ENCODE results near the gene RGCC. TPM values are rescaled to one million over a fixed set of nuclear protein-coding genes. Genes with fewer than 3 reads are reported as not detected.

Gene RGCC
- total RNA-seq, 1 donor from 2014 or later = 76.8 TPM

- no peak for DNase-seq (ENCODE audit: low read depth in 2 of 2)
Observed at GRCh38 chr13:41453620-41454019, 3.7 kb upstream of the RGCC start.

DNA sequence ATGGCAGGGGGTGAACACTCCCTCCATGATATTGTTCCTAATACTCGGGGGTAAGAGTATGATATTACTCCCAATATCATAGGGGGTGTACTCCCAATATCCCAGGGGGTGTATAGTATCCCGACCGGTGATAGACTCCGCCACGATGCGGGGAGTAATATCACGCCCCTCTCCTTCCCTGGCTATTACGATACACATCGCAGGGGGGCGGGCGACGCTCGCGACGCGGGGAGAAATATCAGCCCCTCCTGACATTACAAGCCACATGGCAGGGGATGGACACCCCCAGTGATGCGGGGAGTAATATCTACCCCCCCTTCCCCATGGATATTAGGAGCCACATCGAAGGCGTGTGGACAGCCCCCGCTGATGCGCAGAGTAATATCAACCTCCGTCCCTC is 3.2 kb upstream of the RGCC start:
- no peak for DNase-seq (ENCODE audit: low read depth in 2 of 2)

DNA sequence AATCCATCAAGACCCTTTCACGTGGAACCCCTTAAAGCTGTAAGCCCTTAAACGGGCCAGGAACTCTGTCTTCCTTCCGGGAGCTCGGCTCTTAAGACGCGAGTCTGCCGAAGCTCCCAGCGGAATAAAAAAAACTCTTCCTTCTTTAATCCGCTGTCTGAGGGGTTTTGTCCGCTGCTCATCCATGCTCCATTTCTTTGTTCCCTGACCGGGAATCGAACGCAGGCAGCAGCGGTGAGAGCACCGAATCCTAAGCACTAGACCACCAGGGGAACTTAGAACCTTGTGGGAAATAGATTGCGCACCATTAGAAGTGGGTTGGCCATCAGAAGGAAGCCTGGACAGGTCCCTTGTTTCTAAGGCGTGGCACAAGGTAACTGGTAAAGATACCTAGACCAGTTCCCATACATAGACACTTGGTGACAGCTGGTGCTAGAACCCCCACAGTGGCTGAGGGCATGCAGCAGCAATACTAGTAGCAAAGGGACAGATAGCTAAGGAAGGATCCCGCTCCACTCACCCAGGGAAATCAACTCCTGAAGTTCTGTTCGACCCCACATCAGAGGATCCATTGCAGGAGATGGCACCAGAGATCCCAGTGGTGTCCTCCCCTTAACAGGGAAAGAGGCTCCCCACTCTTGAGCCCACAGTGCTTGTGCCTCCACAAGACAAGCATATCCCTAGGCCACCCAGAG is 1.5 kb upstream of the RGCC start:
- no peak for DNase-seq (ENCODE audit: low read depth in 2 of 2)

DNA sequence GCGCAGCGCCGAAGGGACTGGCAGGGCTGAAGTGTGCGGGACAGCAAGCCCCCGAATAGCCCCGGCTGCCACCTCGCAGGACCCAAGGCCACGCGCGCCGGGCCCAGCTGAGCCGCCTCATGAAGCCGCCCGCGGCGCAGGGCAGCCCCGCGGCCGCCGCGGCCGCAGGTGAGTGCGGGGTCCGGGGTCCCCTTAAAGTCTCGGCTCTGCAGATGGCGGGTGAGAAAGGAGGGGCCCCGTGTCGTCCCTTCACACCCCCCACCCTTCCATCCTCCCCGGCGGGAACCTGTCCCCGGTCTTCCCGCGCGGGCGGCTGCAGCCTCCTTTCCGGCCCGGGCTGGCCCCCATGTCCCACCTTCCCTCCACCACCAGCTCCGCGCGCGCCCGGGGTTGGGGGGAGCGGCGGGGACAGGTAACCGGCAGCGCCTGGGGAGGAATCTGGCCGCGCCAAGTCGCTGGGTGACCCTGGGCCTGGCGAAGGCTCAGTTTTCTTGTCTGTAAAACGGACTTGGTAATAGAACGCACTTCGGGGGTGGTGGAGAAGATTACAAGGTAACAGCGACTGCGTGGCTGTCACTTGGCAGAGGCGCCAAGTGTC is 338 bp downstream of the RGCC start:
- DNase-seq (ENCODE audit: low read depth in 2 of 2) = peak in 1 of 2 donors; percentile 23

GRCh38 chr13:41458187-41458760 is 924 bp downstream of the RGCC start:
- peak; percentile 26 to 46 for DNase-seq (ENCODE audit: low read depth in 2 of 2)

- peak; percentile 31 to 65 for DNase-seq (ENCODE audit: low read depth in 2 of 2)
Observed at GRCh38 chr13:41458761-41459431, 1.5 kb downstream of the RGCC start.

DNA sequence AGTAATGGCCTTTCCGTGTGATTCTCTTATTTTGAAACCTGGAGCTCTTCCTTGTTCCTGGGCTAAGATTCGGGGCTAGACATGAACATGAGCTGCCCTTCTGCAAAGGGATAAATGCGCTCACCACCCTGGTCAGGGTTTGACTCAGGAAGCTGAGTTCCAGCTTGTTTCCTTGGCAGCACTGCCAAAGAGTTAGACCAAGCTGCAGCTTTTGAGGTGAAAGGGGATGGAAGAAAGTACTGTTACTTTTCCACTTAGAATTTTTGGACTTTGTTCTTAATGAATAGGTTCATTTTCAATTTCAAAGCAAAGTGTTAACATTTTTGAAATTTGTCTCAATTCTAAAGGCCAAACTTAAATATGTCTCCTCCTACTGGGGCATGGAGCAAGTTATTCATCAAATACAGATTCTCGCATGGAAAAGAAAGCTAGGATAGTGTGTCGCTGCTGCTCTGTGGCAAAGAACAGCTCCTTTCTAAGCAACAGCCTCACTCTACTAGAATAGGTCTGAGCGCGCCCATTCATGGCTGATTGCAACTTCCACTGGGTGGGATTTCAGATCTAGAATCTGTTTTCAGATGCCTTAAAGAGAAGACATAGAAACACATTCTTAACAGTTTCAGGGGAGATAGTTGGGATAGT is 2.2 kb downstream of the RGCC start:
- DNase-seq (ENCODE audit: low read depth in 2 of 2) = peak in 1 of 2 donors; percentile 17

DNA sequence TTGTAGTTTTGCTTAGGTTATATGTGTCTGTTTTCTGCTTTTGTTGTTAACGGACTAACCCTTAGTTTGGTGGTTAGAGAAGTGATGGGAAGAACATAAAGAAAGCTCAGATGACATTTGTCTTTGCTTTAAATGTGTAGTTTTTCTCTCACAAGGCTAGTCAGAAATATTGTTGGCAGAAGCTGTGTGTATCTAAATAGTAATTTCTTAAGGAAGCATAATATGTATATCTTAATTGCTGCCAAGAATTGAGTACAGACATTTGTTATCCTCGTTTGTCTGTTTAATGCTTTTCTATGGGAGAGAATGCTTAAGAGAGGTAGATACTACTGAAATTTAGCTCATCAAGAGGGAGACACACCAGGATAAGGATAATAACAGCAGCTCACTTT is 2.7 kb downstream of the RGCC start:
- DNase-seq (ENCODE audit: low read depth in 2 of 2) = no peak

DNA sequence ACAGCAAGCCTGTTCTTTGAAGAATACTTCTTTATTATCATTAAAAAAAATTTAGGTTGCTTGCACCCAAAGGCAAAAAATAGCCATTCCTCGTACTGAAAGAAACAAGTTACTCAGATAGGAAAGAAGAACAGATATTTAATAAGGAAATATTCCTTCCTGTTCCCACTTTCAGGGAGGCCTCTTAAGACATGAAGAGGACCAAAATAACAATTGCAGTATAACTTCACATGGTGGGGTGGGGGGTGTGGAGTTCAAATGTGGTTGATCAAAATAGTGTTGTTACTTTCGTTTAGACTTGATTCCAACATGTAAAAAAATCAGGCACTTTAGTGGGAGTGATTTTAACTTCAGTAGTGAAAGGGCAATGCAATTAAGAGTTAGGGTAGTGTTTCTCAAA is 3.6 kb downstream of the RGCC start:
- DNase-seq (ENCODE audit: low read depth in 2 of 2) = no peak

- DNase-seq (ENCODE audit: low read depth in 2 of 2) = no peak
Observed at GRCh38 chr13:41461527-41462139, 4.3 kb downstream of the RGCC start.

- no peak for DNase-seq (ENCODE audit: low read depth in 2 of 2)
Observed at GRCh38 chr13:41462427-41462826, 5.1 kb downstream of the RGCC start.

GRCh38 chr13:41463838-41464602 is 6.7 kb downstream of the RGCC start:
- no peak for DNase-seq (ENCODE audit: low read depth in 2 of 2)

- peak in 1 of 2 donors; percentile 95 for DNase-seq (ENCODE audit: low read depth in 2 of 2)
Observed at GRCh38 chr13:41465241-41465847, 8.0 kb downstream of the RGCC start.

- no peak for DNase-seq (ENCODE audit: low read depth in 2 of 2)
Observed at GRCh38 chr13:41465898-41466320, 8.6 kb downstream of the RGCC start.

GRCh38 chr13:41467425-41467945 is 10.1 kb downstream of the RGCC start:
- no peak for DNase-seq (ENCODE audit: low read depth in 2 of 2)

DNA sequence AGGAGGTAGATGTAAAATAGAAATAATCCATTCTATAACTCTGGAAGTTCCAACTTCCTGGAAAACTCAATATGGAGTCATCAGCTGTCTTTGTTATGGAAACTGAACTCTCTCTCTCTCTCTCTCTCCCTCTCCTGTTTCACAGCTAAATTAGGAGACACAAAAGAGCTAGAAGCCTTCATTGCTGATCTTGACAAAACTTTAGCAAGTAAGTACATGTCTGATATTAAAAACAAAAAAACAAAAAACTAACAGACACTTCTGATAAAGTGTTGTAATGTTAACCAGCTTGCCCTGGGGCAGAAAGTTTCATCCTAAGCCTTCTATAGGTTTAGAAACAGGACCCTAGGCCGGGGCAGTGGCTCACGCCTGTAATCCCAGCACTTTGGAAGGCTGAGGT is 11.3 kb downstream of the RGCC start:
- DNase-seq (ENCODE audit: low read depth in 2 of 2) = no peak

DNA sequence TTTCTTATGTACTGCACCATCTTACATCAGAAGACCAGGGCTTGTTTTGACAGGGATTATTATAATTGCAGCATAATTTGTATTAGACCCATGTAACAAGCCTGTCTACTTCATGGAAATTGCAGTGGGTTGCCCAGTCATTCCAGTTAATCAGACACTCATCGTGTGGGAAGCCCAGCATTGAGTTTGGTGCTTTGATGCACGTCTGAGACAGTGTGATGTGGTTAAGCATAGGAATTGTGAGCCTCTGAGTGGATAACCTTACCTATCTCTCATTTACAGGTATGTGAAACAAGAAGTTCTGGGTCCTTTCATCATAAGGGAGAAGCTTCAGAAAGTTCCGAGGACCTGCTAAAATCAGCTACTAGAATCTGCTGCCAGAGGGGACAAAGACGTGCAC is 12.8 kb downstream of the RGCC start:
- no peak for DNase-seq (ENCODE audit: low read depth in 2 of 2)

GRCh38 chr13:41471785-41472184 is 14.4 kb downstream of the RGCC start:
- DNase-seq (ENCODE audit: low read depth in 2 of 2) = no peak

DNA sequence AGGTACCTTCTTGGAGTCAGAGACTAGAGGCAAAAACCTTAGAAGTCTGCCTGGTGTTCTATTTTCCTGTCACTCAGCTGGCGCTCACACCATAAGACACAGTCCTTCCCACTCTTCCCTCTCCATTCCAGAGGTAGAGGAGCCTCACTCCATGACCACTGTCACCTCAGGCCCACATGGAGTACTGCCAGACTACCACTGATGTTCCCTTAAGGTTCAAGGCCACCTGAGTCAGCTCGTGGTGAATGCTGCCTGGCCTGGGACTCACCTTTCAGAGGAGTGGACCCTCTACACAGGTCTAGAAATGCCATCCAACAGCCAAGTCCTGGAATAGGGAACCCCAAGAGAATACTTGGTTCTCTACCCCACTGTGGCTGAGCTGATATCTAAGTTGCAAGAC is 29.9 kb downstream of the RGCC start:
- no peak for DNase-seq (ENCODE audit: low read depth in 2 of 2)

DNA sequence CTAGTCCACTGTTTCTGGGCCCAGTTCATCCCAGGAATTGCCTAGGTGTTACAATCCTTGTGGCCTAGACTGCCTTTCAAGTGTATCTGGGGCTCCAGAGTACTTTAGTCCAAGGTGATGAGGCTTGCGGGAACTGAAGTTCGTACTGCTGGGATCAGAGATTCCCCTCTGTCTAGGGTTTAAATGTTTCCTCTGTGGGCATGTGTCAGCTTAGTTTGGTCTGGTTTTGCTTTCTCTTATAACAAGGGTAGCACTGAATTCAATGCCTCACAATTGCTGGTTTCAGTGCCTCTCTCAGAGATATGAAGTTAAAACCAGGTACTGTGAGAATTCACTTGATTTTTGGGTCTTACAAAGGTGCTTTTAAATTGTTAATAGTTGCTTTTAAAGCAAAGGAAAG is 30.8 kb downstream of the RGCC start:
- DNase-seq (ENCODE audit: low read depth in 2 of 2) = no peak

All from dermis microvascular lymphatic vessel endothelial cell (primary cell).